Measurements from ENCODE around the gene ZNF491.
"Not testable (repeated sequence)": the region's sequence is repeated elsewhere in the genome, so short reads cannot be mapped to it uniquely, and the experiment has no call there.

ZNF491 gene

GRCh38 chr19:11806354-11807098, 8.2 kb downstream of the ZNF491 start:
- no peak for DNase-seq (ENCODE audit: low read depth in 2 of 2)

- DNase-seq (ENCODE audit: low read depth in 2 of 2), result no peak
Measured at GRCh38 chr19:11807099-11807380, 8.7 kb downstream of the ZNF491 start.

GRCh38 chr19:11813703-11814028, 15.3 kb downstream of the ZNF491 start:
- DNase-seq (ENCODE audit: low read depth in 2 of 2), result no peak

- DNase-seq (ENCODE audit: low read depth in 2 of 2), result peak; percentile 76 to 77
Measured at GRCh38 chr19:11814029-11814699, 15.8 kb downstream of the ZNF491 start, which contains the start of gene ZNF440. TSS of gene ZNF440 (plus strand) at chr19:11814273. CDS start at chr19:11814448, 175 bp downstream.

- no peak for DNase-seq (ENCODE audit: low read depth in 2 of 2)
Measured at GRCh38 chr19:11814700-11815035, 16.3 kb downstream of the ZNF491 start.

- no peak for DNase-seq (ENCODE audit: low read depth in 2 of 2)
Measured at GRCh38 chr19:11821474-11822109, 23.3 kb downstream of the ZNF491 start.

GRCh38 chr19:11828957-11829876, 30.9 kb downstream of the ZNF491 start:
- DNase-seq (ENCODE audit: low read depth in 2 of 2), result not testable (repeated sequence)

- DNase-seq (ENCODE audit: low read depth in 2 of 2), result no peak
Measured at GRCh38 chr19:11832253-11832912, 34.1 kb downstream of the ZNF491 start.

GRCh38 chr19:11833541-11833940, 35.2 kb downstream of the ZNF491 start:
- DNase-seq (ENCODE audit: low read depth in 2 of 2), result no peak

GRCh38 chr19:11835626-11836066, 37.3 kb downstream of the ZNF491 start:
- DNase-seq (ENCODE audit: low read depth in 2 of 2), result not testable (repeated sequence)

- DNase-seq (ENCODE audit: low read depth in 2 of 2), result no peak
Measured at GRCh38 chr19:11843722-11844121, 45.4 kb downstream of the ZNF491 start.

- not testable (repeated sequence) for DNase-seq (ENCODE audit: low read depth in 2 of 2)
Measured at GRCh38 chr19:11847615-11848014, 49.3 kb downstream of the ZNF491 start.

GRCh38 chr19:11848200-11848593, 49.9 kb downstream of the ZNF491 start:
- no peak for DNase-seq (ENCODE audit: low read depth in 2 of 2)

GRCh38 chr19:11848594-11849469, 50.5 kb downstream of the ZNF491 start, which contains the start of gene ZNF439:
TSS of gene ZNF439 (plus strand) at chr19:11848726. CDS start at chr19:11848868, 142 bp downstream.
- peak; percentile 43 to 48 for DNase-seq (ENCODE audit: low read depth in 2 of 2)

- not testable (repeated sequence) for DNase-seq (ENCODE audit: low read depth in 2 of 2)
Measured at GRCh38 chr19:11850289-11850688, 52.0 kb downstream of the ZNF491 start.

- no peak for DNase-seq (ENCODE audit: low read depth in 2 of 2)
Measured at GRCh38 chr19:11853358-11853757, 55.0 kb downstream of the ZNF491 start.

- no peak for DNase-seq (ENCODE audit: low read depth in 2 of 2)
Measured at GRCh38 chr19:11856596-11857250, 58.4 kb downstream of the ZNF491 start.
